Measurements from ENCODE around the gene TMEM50A. TPM values are rescaled to one million over a fixed set of nuclear protein-coding genes. Genes with fewer than 3 reads are reported as not detected.
"Not testable (repeated sequence)": the region's sequence is repeated elsewhere in the genome, so short reads cannot be mapped to it uniquely, and the experiment has no call there.

The TMEM50A gene
- total RNA-seq, 1 experiment from 2014 or later, result 129 TPM

DNA sequence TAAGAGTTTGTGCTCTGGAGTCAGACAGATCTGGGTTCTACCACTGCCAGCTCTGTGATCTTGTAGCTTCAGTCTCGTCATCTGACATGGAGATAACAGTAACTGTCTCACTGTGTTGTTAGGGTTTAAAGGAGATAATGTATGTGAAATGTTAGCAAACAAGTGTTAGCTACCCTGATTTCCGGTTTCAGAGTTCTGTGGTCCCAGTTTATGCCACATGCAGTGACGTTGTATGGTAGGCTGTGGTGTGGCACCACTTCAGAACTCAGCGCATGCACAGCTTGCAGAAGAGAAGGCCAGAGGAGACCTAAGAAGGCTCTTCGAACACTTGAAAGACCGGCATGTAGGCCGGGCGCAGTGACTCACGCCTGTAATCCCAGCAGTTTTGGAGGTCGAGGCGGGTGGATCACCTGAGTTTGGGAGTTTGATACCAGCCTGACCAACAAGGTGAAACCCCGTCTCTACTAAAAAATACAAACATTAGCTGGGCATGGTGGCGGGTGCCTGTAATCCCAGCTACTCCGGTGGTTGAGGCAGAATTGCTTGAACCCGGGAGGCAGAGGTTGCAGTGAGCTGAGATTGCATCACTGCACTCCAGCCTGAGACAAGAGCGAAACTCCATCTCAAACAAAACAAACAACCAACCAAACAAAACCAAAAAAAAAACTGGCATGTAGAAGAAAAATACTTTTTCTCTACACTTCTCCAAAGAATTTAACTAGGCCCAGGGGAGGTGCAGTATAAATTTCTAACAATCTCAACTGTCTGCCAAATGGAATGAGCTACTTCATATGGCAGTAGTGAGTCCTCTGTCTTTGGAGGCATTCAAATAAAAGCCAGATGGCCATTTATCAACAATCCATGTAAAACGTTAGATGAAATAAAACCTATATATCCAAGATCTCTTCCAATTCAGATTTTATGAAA is 10.0 kb upstream of the TMEM50A start:
- not testable (repeated sequence) for H3K4me3 ChIP-seq (ENCODE audit: low read length); H2AFZ ChIP-seq (ENCODE audit: low read length); H4K20me1 ChIP-seq (ENCODE audit: insufficient read depth, low read depth, low read length); H3K36me3 ChIP-seq (ENCODE audit: insufficient read depth, low read length); H3K27me3 ChIP-seq (ENCODE audit: low read length); H3K4me2 ChIP-seq (ENCODE audit: low read depth, low read length, poor library complexity, severe bottlenecking); H3K9ac ChIP-seq (ENCODE audit: low read length); H3K9me3 ChIP-seq (ENCODE audit: low read length); H3K27ac ChIP-seq (ENCODE audit: low read length); H3K9me2 ChIP-seq (replicated peaks; ENCODE audit: insufficient read depth, low read length); DNase-seq
- H3K79me2 ChIP-seq (ENCODE audit: low read length), result peaks cover 17% of the 10 kb centered on the region
- peaks cover 13% of the 10 kb centered on the region for H3K4me1 ChIP-seq (ENCODE audit: low read length)

DNA sequence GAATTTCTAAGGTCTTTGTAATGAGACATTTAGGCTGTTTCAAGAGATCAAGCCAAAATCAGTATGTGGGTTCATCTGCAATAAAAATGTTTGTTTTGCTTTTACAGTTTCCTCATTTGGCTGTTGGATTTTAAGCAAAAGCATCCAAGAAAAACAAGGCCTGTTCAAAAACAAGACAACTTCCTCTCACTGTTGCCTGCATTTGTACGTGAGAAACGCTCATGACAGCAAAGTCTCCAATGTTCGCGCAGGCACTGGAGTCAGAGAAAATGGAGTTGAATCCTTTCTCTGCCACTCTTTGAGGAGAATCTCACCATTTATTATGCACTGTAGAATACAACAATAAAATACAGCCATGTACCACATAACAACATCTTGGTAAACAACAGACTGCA is 9.3 kb upstream of the TMEM50A start:
- not testable (repeated sequence) for H3K9me2 ChIP-seq (replicated peaks; ENCODE audit: insufficient read depth, low read length); H3K36me3 ChIP-seq (ENCODE audit: insufficient read depth, low read length); H3K9ac ChIP-seq (ENCODE audit: low read length); H2AFZ ChIP-seq (ENCODE audit: low read length); H3K9me3 ChIP-seq (ENCODE audit: low read length); H4K20me1 ChIP-seq (ENCODE audit: insufficient read depth, low read depth, low read length); H3K27ac ChIP-seq (ENCODE audit: low read length); H3K4me3 ChIP-seq (ENCODE audit: low read length); H3K27me3 ChIP-seq (ENCODE audit: low read length); H3K4me2 ChIP-seq (ENCODE audit: low read depth, low read length, poor library complexity, severe bottlenecking); DNase-seq
- Histone ChIP-seq H3K4me1 (ENCODE audit: low read length) (peaks cover 13% of the 10 kb centered on the region), H3K79me2 (ENCODE audit: low read length) (peaks cover 17% of the 10 kb centered on the region)

DNA sequence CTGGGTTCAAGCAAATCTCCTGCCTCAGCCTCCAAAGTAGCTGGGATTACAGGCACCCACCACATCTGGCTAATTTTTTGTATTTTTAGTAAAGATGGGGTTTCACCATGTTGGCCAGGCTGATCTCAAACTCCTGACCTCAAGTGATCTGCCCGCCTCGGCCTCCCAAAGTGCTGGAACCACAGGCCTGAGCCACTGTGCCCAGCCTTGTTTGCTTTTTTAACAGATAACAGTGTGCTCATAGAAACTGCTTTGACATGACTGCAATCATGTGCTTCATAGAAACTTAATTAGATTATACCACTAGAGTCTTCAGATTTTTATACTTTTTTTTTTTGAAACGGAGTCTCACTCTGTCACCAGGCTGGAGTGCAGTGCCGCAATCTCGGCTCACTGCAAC is 8.8 kb upstream of the TMEM50A start:
- not testable (repeated sequence) for H2AFZ ChIP-seq (ENCODE audit: low read length)

DNA sequence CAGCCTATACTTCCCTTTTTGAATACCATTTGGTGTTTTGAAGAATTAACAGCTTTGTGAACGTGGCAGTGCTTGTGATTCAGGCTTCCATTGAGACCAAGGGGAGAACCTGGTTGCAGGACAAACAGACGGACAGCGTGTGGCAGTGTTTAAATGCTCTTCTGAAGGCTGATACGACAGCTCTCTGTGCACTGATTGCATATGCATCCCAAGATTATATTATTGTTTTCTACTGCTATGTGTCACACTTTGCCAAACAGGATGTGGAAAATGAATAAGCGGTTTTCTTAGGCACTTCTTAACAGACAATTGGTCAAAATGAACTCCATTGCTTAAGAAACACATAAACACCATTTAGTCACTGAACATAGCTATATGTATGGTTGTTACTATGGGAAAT is 8.2 kb upstream of the TMEM50A start:
- H2AFZ ChIP-seq (ENCODE audit: low read length); H3K36me3 ChIP-seq (ENCODE audit: insufficient read depth, low read length); H3K9me3 ChIP-seq (ENCODE audit: low read length); DNase-seq; H3K4me3 ChIP-seq (ENCODE audit: low read length); H3K27me3 ChIP-seq (ENCODE audit: low read length); H4K20me1 ChIP-seq (ENCODE audit: insufficient read depth, low read depth, low read length); H3K9me2 ChIP-seq (replicated peaks; ENCODE audit: insufficient read depth, low read length); H3K9ac ChIP-seq (ENCODE audit: low read length): not testable (repeated sequence)
- Histone ChIP-seq H3K4me2 (ENCODE audit: low read depth, low read length, poor library complexity, severe bottlenecking) (peak overlapping the region; percentile 53), H3K27ac (ENCODE audit: low read length) (peak overlapping the region; percentile 76), H3K4me1 (ENCODE audit: low read length) (peaks cover 13% of the 10 kb centered on the region), H3K79me2 (ENCODE audit: low read length) (peaks cover 17% of the 10 kb centered on the region)

More for the DNA sequence above, 8.8 kb upstream of the TMEM50A start:
- H3K4me1 ChIP-seq (ENCODE audit: low read length), result peaks cover 13% of the 10 kb centered on the region
- H3K4me3 ChIP-seq (ENCODE audit: low read length); H4K20me1 ChIP-seq (ENCODE audit: insufficient read depth, low read depth, low read length); H3K27me3 ChIP-seq (ENCODE audit: low read length); H3K9me3 ChIP-seq (ENCODE audit: low read length); DNase-seq; H3K4me2 ChIP-seq (ENCODE audit: low read depth, low read length, poor library complexity, severe bottlenecking); H3K9me2 ChIP-seq (replicated peaks; ENCODE audit: insufficient read depth, low read length); H3K9ac ChIP-seq (ENCODE audit: low read length); H3K36me3 ChIP-seq (ENCODE audit: insufficient read depth, low read length); H3K27ac ChIP-seq (ENCODE audit: low read length): not testable (repeated sequence)
- H3K79me2 ChIP-seq (ENCODE audit: low read length), result peaks cover 17% of the 10 kb centered on the region

DNA sequence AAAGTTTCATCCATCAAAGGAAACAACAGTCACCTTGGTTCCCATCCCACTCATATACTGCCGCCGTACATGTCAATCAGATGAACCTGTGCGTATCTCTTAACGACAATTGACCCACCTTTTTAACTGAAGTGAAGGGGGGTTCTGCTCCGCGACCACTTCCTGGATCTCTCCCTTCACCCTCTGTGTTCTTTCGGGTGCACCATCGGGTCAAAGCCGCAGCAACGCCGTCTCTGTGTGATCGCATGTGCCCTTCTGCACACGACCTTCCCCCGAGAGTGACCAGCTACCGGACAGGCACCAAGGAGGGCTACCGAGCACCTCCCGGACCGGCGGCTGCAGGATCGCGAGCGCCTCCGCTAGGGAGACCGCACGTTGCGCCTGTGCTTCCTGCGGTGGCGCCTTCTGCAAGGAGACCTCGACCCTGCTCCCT is 1.2 kb upstream of the TMEM50A start:
- peak overlapping the region; percentile 25 for H3K27ac ChIP-seq (ENCODE audit: low read length)
- H3K4me3 ChIP-seq (ENCODE audit: low read length), result peak overlapping the region; percentile 77
- not testable (repeated sequence) for H3K36me3 ChIP-seq (ENCODE audit: insufficient read depth, low read length); H3K9me2 ChIP-seq (replicated peaks; ENCODE audit: insufficient read depth, low read length); H3K27me3 ChIP-seq (ENCODE audit: low read length); H4K20me1 ChIP-seq (ENCODE audit: insufficient read depth, low read depth, low read length); H3K9me3 ChIP-seq (ENCODE audit: low read length)
- peak overlapping the region; percentile 66 for H3K9ac ChIP-seq (ENCODE audit: low read length)
- peak overlapping the region; percentile 79 for H3K4me2 ChIP-seq (ENCODE audit: low read depth, low read length, poor library complexity, severe bottlenecking)
- peaks cover 15% of the 10 kb centered on the region for H3K4me1 ChIP-seq (ENCODE audit: low read length)
- 0 out of 2 replicates have a peak overlapping the region, but pooled peaks have one; percentile 16 for H2AFZ ChIP-seq (ENCODE audit: low read length)
- DNase-seq, result peak; percentile 66
- peaks cover 50% of the 10 kb centered on the region for H3K79me2 ChIP-seq (ENCODE audit: low read length)

DNA sequence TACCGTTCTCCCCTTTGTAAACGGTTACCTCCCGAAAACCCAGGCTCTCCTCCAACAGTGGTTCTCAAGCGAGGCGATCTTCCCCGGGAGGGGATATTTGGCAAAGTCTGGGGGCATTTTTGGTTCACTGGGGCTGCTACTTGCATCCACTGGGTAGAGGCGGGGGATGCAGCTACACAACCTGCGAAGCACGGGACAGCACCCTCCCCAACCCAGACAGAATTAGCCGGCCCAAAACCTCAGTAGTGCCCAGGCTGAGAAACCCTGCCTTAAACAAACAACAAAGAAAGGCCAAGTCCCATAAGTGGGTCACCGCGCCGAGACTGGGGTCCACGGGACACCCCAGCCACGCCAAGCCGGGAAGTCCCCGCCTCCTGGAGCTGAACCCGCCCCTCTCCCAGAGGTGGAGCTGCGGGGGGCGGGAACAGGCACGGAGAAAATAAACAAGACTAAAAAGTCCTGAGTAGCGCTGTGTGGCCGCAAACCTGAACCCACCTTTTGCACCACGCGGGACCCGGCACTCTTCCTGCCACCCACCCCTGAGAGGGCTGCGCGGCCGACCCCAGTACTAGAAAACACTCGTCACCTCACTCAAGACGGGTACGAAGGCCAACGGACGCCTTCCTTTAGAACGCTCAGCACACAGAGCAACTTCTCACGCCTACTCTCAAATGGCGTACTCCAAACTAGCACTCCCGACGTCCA is 499 bp upstream of the TMEM50A start:
- H2AFZ ChIP-seq (ENCODE audit: low read length); H4K20me1 ChIP-seq (ENCODE audit: insufficient read depth, low read depth, low read length); H3K9me3 ChIP-seq (ENCODE audit: low read length); DNase-seq; H3K27me3 ChIP-seq (ENCODE audit: low read length); H3K9me2 ChIP-seq (replicated peaks; ENCODE audit: insufficient read depth, low read length): not testable (repeated sequence)
- H3K4me3 ChIP-seq (ENCODE audit: low read length), result peak overlapping the region; percentile 96
- H3K4me2 ChIP-seq (ENCODE audit: low read depth, low read length, poor library complexity, severe bottlenecking), result peak overlapping the region; percentile 86
- H3K79me2 ChIP-seq (ENCODE audit: low read length), result peaks cover 53% of the 10 kb centered on the region
- H3K27ac ChIP-seq (ENCODE audit: low read length), result peak overlapping the region; percentile 87; the same call in 1 of the 2 replicates
- peaks cover 18% of the 10 kb centered on the region for H3K4me1 ChIP-seq (ENCODE audit: low read length)
- peak overlapping the region; percentile 61 for H3K9ac ChIP-seq (ENCODE audit: low read length)
- peaks cover 15% of the 10 kb centered on the region; the same call in 1 of the 2 replicates for H3K36me3 ChIP-seq (ENCODE audit: insufficient read depth, low read length)

DNA sequence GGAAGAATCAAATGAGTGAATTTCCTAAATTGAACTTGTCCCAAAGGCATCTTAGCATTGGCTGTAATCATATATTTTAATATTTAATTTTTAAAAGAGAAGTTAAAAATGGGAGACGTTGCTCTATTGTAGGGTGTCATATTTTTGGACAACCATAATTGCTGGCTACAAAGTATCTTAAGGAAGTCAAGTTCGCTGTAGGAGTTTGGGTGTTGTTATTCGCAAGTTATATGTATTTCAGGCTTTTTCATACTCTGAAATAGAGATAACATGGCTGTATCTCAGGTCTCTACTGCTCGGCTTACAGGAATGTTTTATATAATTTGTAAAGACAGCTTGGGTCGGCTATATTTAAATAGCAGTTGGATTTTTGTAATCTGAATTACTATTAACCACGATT is 852 bp downstream of the TMEM50A start:
- H2AFZ ChIP-seq (ENCODE audit: low read length), result no peak overlapping the region
- peaks cover 26% of the 10 kb centered on the region; the same call in 1 of the 2 replicates for H3K36me3 ChIP-seq (ENCODE audit: insufficient read depth, low read length)
- H3K4me3 ChIP-seq (ENCODE audit: low read length), result peak overlapping the region; percentile 96
- peak overlapping the region; percentile 99 for H3K9ac ChIP-seq (ENCODE audit: low read length)
- no peaks in the 10 kb centered on the region for H3K27me3 ChIP-seq (ENCODE audit: low read length)
- peaks cover 18% of the 10 kb centered on the region for H3K4me1 ChIP-seq (ENCODE audit: low read length)
- no peaks in the 10 kb centered on the region for H4K20me1 ChIP-seq (ENCODE audit: insufficient read depth, low read depth, low read length)
- H3K4me2 ChIP-seq (ENCODE audit: low read depth, low read length, poor library complexity, severe bottlenecking), result peak overlapping the region; percentile 86
- no peak for DNase-seq
- H3K79me2 ChIP-seq (ENCODE audit: low read length), result peaks cover 63% of the 10 kb centered on the region
- no peaks in the 10 kb centered on the region for H3K9me2 ChIP-seq (replicated peaks; ENCODE audit: insufficient read depth, low read length)
- no peaks in the 10 kb centered on the region for H3K9me3 ChIP-seq (ENCODE audit: low read length)
- peak overlapping the region; percentile 87 for H3K27ac ChIP-seq (ENCODE audit: low read length)

DNA sequence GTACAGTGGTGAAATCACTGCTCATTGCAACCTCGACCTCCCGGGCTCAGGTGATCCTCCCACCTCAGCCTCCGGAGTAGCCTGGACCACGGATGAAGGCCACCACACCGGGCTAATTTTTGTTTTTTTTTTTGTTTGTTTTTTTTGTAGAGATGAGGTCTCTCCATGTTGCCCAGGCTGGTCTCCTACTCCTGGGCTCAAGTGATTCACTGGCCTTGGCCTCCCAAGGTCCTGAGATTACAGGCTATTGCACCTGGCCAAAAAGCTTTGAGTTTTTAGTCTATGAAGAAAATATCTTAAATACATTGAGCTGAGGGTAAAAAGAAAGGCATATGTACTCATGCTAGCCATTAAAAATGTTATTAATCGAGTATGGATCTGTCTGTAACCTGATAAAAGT is 3.6 kb downstream of the TMEM50A start:
- peaks cover 40% of the 10 kb centered on the region; the same call in 1 of the 2 replicates for H3K36me3 ChIP-seq (ENCODE audit: insufficient read depth, low read length)
- H3K9me2 ChIP-seq (replicated peaks; ENCODE audit: insufficient read depth, low read length), result no peaks in the 10 kb centered on the region
- no peaks in the 10 kb centered on the region for H3K27me3 ChIP-seq (ENCODE audit: low read length)
- H3K9ac ChIP-seq (ENCODE audit: low read length), result no peak overlapping the region
- peaks cover 79% of the 10 kb centered on the region for H3K79me2 ChIP-seq (ENCODE audit: low read length)
- no peak for DNase-seq
- no peaks in the 10 kb centered on the region for H3K9me3 ChIP-seq (ENCODE audit: low read length)
- H3K4me1 ChIP-seq (ENCODE audit: low read length), result peaks cover 18% of the 10 kb centered on the region
- no peak overlapping the region for H3K27ac ChIP-seq (ENCODE audit: low read length)
- no peak overlapping the region for H2AFZ ChIP-seq (ENCODE audit: low read length)
- H3K4me2 ChIP-seq (ENCODE audit: low read depth, low read length, poor library complexity, severe bottlenecking), result no peak overlapping the region
- no peaks in the 10 kb centered on the region for H4K20me1 ChIP-seq (ENCODE audit: insufficient read depth, low read depth, low read length)
- no peak overlapping the region for H3K4me3 ChIP-seq (ENCODE audit: low read length)
